GF-D8 (cell line): ENCODE measurements around the gene QRFP.

Experiments used
- DNase-seq: peaks from one replicate; lab custom pipeline; 2025; lab: John Stamatoyannopoulos, UW

Gene QRFP

DNA sequence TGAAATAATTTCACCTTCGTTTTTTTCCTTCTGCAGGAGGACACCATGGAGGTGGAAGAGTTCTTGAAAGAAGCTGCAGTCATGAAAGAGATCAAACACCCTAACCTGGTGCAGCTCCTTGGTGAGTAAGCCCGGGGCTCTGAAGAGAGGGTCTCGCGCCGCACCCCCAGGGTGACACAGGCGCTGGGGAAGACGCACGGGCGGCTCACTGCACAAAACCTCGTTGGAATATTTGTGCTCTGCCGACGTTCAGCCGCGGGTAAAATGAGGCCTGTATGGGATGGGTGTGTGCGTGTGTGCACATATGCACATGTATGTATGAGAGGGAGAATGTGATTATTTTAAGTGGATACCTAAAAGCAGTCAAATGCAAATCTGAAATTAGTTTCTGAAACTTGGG lies 24.5 kb downstream of the QRFP start:
- DNase-seq, result no peak

DNA sequence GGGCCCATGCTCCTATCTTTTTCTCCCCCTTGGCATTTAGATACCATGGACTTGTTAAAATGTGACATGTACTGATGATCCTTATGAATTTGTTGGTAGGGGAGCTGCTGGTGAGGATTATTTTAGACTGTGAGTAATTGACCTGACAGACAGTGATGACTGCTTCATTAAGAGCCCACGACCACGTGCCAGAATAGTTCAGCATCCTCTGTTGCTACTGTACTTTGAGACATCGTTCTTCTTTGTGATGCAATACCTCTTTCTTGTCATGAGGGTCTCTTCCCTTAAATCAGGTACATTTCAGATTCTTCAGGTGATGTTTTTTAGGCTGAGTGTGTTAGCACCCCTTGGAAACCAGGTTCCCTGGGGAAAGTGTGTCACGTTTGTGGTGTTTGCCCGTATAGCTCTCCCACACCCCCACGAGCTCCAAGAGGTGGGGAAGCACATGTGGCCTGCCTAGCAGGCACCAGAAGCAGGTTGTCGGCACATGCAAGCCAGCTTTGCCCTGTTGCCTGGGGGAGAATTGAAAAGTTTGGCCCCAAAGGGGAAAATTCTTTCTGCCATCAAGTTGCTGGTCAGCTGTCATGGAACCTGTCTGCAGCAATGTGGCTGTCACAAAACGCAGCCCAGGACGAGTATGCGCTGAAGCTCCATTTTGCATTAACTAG lies 25.1 kb downstream of the QRFP start:
- no peak for DNase-seq

GRCh38 chr9:130870491-130871381 lies 25.9 kb downstream of the QRFP start:
- no peak for DNase-seq

- DNase-seq, result no peak
Observed at GRCh38 chr9:130869250-130869649, 27.4 kb downstream of the QRFP start.

DNA sequence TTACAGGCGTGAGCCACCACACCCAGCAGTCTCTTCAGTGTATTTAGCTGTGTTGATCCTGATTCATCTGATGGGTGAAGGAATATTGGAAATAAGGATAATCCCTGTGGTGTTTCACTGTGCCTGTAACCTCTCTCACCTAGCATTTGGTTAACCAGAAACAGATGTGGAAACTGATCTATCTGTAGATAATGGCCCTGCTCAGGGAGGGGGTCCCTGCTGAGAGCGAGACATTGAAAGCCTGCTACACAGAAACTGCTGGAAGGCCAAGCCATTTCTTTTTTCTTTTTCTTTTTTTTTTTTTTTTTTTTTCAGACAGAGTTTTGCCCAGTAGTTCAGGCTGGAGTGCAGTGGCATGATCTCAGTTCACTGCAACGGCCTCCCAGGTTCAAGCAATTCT lies 28.4 kb downstream of the QRFP start:
- no peak for DNase-seq

- DNase-seq, result no peak
Observed at GRCh38 chr9:130867556-130867955, 29.1 kb downstream of the QRFP start.

DNA sequence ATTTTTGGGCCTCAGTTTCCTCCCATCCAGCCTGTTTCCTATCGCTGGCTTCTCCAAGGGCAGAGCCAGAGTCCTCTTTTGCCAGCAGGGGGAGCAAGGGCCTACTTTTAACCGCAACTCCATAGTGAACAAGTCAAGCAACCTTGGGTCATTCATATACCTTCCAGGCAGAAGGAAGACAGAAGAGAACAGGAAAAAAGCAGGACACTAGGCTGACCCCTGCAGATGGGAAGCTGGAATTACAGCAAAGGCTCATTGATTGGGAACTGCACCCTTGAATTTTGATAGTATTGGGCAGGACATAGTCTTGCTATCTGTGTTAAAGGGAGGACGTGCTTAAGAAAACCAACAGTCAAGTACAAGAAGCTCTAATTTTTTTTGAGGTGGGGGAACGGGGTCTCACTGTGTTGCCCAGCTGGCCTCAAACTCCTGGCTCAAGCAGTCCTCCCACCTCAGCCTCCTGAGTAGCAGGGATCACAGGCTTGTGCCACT lies 30.1 kb downstream of the QRFP start:
- DNase-seq, result peak; percentile 57

DNA sequence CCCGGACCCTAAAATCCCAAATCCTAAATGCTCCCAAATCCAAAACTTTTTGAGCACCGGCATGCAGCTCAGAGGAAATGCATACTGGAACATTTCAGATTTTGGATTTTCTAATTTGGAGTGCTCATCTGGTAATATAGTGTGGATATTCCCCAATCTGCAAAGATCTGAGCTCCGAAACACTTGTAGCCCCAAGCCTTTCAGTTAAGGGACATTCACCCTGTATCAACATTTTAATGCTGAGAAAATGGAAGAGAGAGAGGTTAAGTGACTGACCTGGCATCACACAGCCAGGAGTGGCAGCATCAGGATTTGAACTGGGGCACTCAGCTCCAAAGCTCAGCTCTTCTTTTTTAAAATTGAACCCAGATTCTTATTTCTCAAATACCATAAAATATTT lies 30.7 kb downstream of the QRFP start:
- no peak for DNase-seq

- no peak for DNase-seq
Observed at GRCh38 chr9:130864541-130864940, 32.1 kb downstream of the QRFP start.

DNA sequence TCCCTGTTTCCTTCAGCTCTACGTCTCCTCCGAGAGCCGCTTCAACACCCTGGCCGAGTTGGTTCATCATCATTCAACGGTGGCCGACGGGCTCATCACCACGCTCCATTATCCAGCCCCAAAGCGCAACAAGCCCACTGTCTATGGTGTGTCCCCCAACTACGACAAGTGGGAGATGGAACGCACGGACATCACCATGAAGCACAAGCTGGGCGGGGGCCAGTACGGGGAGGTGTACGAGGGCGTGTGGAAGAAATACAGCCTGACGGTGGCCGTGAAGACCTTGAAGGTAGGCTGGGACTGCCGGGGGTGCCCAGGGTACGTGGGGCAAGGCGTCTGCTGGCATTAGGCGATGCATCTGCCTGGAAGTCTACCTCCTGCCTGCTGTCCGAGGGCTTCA lies 33.9 kb downstream of the QRFP start:
- no peak for DNase-seq

GRCh38 chr9:130862217-130862616 lies 34.4 kb downstream of the QRFP start:
- no peak for DNase-seq

GRCh38 chr9:130861372-130862180 lies 35.0 kb downstream of the QRFP start:
- no peak for DNase-seq

GRCh38 chr9:130860458-130861316 lies 35.9 kb downstream of the QRFP start:
- no peak for DNase-seq

- DNase-seq, result no peak
Observed at GRCh38 chr9:130858739-130859705, 37.6 kb downstream of the QRFP start.

DNA sequence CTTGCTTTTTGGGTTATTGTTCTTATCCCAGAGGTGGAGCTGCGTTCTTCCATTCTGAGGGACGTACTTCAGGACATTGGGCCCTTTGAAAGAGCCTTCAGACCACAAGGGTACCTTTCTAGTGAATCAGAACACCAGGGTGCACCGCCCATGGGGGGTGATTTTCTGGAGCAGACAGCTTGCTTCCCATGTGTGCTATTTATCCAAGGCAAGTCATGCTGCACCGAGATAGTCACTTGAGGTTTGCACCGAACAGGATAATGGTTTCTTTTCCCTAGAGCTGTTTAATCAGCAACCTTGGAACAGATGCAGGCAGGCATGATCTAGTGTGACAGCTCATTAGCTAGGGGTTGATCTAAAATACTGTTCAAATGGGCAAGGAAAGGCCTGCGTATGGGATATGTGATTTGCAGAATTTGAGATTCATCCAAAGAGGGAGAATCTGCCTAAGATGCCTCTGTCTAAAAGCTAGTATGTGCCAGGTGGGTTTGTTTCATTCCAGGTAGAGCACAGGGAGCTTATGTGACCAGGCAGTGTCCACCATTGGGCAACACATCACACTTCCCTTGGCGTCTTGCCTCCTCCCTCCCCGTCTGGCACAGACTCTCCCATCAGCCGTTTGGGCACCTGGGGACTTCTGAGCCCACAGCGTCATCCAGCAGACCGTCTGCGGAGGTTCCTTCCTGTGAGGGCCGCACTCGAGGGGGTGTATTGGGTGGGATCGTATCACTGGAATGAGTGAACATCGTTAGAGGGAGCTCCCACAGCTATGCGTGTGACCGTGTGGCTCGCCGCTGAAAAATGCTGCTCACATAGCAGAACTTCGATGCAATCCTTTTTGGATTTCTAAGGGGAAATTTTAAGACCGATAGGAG lies 38.5 kb downstream of the QRFP start:
- DNase-seq, result no peak

GRCh38 chr9:130856474-130856873 lies 40.1 kb downstream of the QRFP start:
- no peak for DNase-seq

GRCh38 chr9:130854835-130855234 lies 41.8 kb downstream of the QRFP start:
- DNase-seq, result no peak

DNA sequence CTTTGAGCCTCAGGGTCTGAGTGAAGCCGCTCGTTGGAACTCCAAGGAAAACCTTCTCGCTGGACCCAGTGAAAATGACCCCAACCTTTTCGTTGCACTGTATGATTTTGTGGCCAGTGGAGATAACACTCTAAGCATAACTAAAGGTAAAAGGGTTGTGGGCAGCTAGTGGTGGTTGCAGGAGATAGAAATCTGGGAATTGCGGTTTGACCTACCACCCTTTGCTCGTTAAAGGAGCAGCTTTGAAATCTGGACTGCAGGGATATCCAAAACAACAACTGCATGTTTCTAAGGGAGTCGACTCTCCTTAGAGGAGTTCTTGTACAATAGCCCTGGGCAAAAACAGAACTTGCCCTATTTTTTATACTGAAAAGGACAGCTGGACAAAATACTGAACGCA lies 42.5 kb downstream of the QRFP start:
- DNase-seq, result no peak

- no peak for DNase-seq
Observed at GRCh38 chr9:130852801-130853200, 43.8 kb downstream of the QRFP start.
